Fibroblast of lung (primary cell): Measurements from ENCODE around the gene CDC42EP1. TPM values are rescaled to one million over a fixed set of nuclear protein-coding genes. Genes with fewer than 3 reads are reported as not detected.

Experiments
- DNase-seq, 2 donors: peaks; one replicate each; pipeline versions ENCODE4 v3.0.0 to v3.0.0-alpha.2; 2010; ENCODE audit warnings: low read depth in 2 of 2
- H2AFZ ChIP-seq: 2 replicates; pipeline ENCODE4 v1.5.1; 2012; ENCODE audit warnings: low read length, control low read depth, inconsistent platforms
- H3K27ac ChIP-seq: 2 replicates; pipeline ENCODE4 v1.5.1; 2011; ENCODE audit warnings: low read length, control low read depth; ENCODE audit not compliant: insufficient read depth
- H3K27me3 ChIP-seq: 2 replicates; pipeline ENCODE4 v1.5.1; 2011; ENCODE audit warnings: mild to moderate bottlenecking, low read length; ENCODE audit not compliant: control insufficient read depth, insufficient read depth
- H3K36me3 ChIP-seq: 2 replicates; pipeline ENCODE4 v1.5.1; 2011; ENCODE audit warnings: low read length; ENCODE audit not compliant: control insufficient read depth, insufficient read depth
- H3K4me1 ChIP-seq: 2 replicates; pipeline ENCODE4 v1.5.1; 2011; ENCODE audit warnings: low read length; ENCODE audit not compliant: control insufficient read depth, insufficient read depth; ENCODE audit errors: extremely low read depth
- H3K4me2 ChIP-seq: 2 replicates; pipeline ENCODE4 v1.5.1; 2011; ENCODE audit warnings: low read length, control low read depth; ENCODE audit not compliant: insufficient read depth; ENCODE audit errors: extremely low read depth
- H3K4me3 ChIP-seq, 4 experiments: fragments of 200-600 bp in 1 of 4; sonication (generic) in 1 of 4; replicated peaks in 1 of 4; 2 replicates each; pipeline ENCODE4 v1.5.1; 2011 to 2016; ENCODE audit warnings: low read length in 4 of 4, low read depth in 3 of 4, mild to moderate bottlenecking in 3 of 4, control low read depth in 2 of 4, inconsistent platforms in 1 of 4, mixed read lengths in 1 of 4; ENCODE audit not compliant: insufficient read depth in 1 of 4; ENCODE audit errors: control extremely low read depth in 1 of 4
- H3K79me2 ChIP-seq: 2 replicates; pipeline ENCODE4 v1.5.1; 2012; ENCODE audit warnings: mild to moderate bottlenecking, low read length, inconsistent platforms; ENCODE audit not compliant: control insufficient read depth, insufficient read depth
- H3K9ac ChIP-seq: 2 replicates; pipeline ENCODE4 v1.5.1; 2011; ENCODE audit warnings: mild to moderate bottlenecking, low read length, control low read depth; ENCODE audit not compliant: insufficient read depth
- H3K9me3 ChIP-seq: 2 replicates; pipeline ENCODE4 v1.5.1; 2012; ENCODE audit warnings: low read depth, low read length; ENCODE audit not compliant: control insufficient read depth, insufficient read depth
- H4K20me1 ChIP-seq: 2 replicates; pipeline ENCODE4 v1.5.1; 2011; ENCODE audit warnings: low read length; ENCODE audit not compliant: control insufficient read depth, insufficient read depth; ENCODE audit errors: extremely low read depth
- CTCF ChIP-seq, 2 donors: IDR thresholded peaks in 1 of 2; conservative IDR thresholded peaks in 1 of 2; 1 replicate in 1 of 2; 2 replicates in 1 of 2; pipeline ENCODE4 v1.5.1; 2011 to 2012; ENCODE audit warnings: low read length in 2 of 2, control low read depth in 1 of 2, inconsistent platforms in 1 of 2, low read depth in 1 of 2, mild to moderate bottlenecking in 1 of 2
- EZH2 ChIP-seq: IDR thresholded peaks from 2 replicates; pipeline ENCODE4 v1.5.1; 2012; ENCODE audit warnings: low read length, control low read depth, mild to moderate bottlenecking; ENCODE audit errors: missing control alignments
- polyA plus RNA-seq, 2 donors: library from polyadenylated mRNA; depleted of rRNA in 1 of 2; stranded (reverse) in 1 of 2; unstranded in 1 of 2; fragments of >200 nt; gene quantifications; 2 replicates each; pipeline ENCODE4 v1.2.1, GENCODE V29; 2011 to 2012; ENCODE audit warnings: missing spikeins in 1 of 2
- total RNA-seq: library from RNA; depleted of rRNA; stranded (reverse); fragments of >200 nt; gene quantifications from 2 replicates; pipeline ENCODE4 v1.2.1, GENCODE V29; 2014

The CDC42EP1 gene
- total and polyA plus RNA-seq, 2 donors (not counting 1 experiment from before 2014, with no cell fraction given): 10.4 to 17.2 TPM

- Histone ChIP-seq H3K9ac (no peak overlapping the region), H4K20me1 (no peaks in the 10 kb centered on the region), H2AFZ (no peak overlapping the region), H3K79me2 (no peaks in the 10 kb centered on the region), H3K27me3 (no peaks in the 10 kb centered on the region), H3K4me2 (no peak overlapping the region), H3K9me3 (no peaks in the 10 kb centered on the region), H3K27ac (no peak overlapping the region), H3K4me3 (no peak overlapping the region), H3K36me3 (peaks cover 13% of the 10 kb centered on the region), H3K4me1 (peaks cover 1% of the 10 kb centered on the region)
- DNase-seq: no peak
- TF ChIP-seq EZH2: no peak
- TF ChIP-seq CTCF (conservative IDR thresholded peaks at IDR 0.05 in 1 of 2, IDR thresholded peaks at IDR 0.05 in 1 of 2; ENCODE audit: low read depth in 1 of 2, low read length in 2 of 2): no peak
Observed at GRCh38 chr22:37618072-37618656, 57.9 kb downstream of the CDC42EP1 start.

GRCh38 chr22:37618674-37619073 lies 58.4 kb downstream of the CDC42EP1 start:
- peaks cover 15% of the 10 kb centered on the region for H3K36me3 ChIP-seq
- H2AFZ ChIP-seq: no peak overlapping the region
- no peak overlapping the region for H3K4me3 ChIP-seq
- no peaks in the 10 kb centered on the region for H3K27me3 ChIP-seq
- H3K9ac ChIP-seq: no peak overlapping the region
- no peaks in the 10 kb centered on the region for H4K20me1 ChIP-seq
- H3K4me1 ChIP-seq: no peaks in the 10 kb centered on the region
- no peak overlapping the region for H3K27ac ChIP-seq
- H3K9me3 ChIP-seq: no peaks in the 10 kb centered on the region
- no peak overlapping the region for H3K4me2 ChIP-seq
- DNase-seq: no peak
- no peaks in the 10 kb centered on the region for H3K79me2 ChIP-seq
- TF ChIP-seq EZH2: no peak
- TF ChIP-seq CTCF (conservative IDR thresholded peaks at IDR 0.05 in 1 of 2, IDR thresholded peaks at IDR 0.05 in 1 of 2; ENCODE audit: low read depth in 1 of 2, low read length in 2 of 2): no peak

Other genes with a start within 250 kb of the CDC42EP1 start
- gene ELFN2, start 133.0 kb upstream of the CDC42EP1 start, total RNA-seq: under 0.01 TPM in 2 replicates
- gene ELFN2, start 133.0 kb upstream of the CDC42EP1 start, polyA plus RNA-seq: 0.02 and 0.10 TPM in 2 replicates
- under 0.01 TPM in 1 of 2 replicates, not detected in the other for gene MFNG, start 74.1 kb upstream of the CDC42EP1 start, total RNA-seq
- gene MFNG, start 74.1 kb upstream of the CDC42EP1 start, polyA plus RNA-seq: 0.15 TPM in 1 of 2 replicates, not detected in the other
- 1.3 and 2.3 TPM in 2 replicates for gene CARD10, start 41.1 kb upstream of the CDC42EP1 start, total RNA-seq
- 1.6 and 2.7 TPM in 2 replicates for gene CARD10, start 41.1 kb upstream of the CDC42EP1 start, polyA plus RNA-seq
- gene LGALS2, start 19.6 kb downstream of the CDC42EP1 start, total RNA-seq: not detected in 2 replicates
- gene LGALS2, start 19.6 kb downstream of the CDC42EP1 start, polyA plus RNA-seq: 0.19 TPM in 1 of 2 replicates, not detected in the other
- 24.7 and 27.9 TPM in 2 replicates for gene GGA1, start 48.4 kb downstream of the CDC42EP1 start, total RNA-seq
- 18.0 and 23.1 TPM in 2 replicates for gene GGA1, start 48.4 kb downstream of the CDC42EP1 start, polyA plus RNA-seq
- gene SH3BP1, start 79.2 kb downstream of the CDC42EP1 start, total RNA-seq: 3.1 and 6.2 TPM in 2 replicates
- gene SH3BP1, start 79.2 kb downstream of the CDC42EP1 start, polyA plus RNA-seq: 2.9 and 5.5 TPM in 2 replicates
- gene PDXP, start 98.2 kb downstream of the CDC42EP1 start, total RNA-seq: 4.0 and 5.1 TPM in 2 replicates
- 7.9 and 14.7 TPM in 2 replicates for gene PDXP, start 98.2 kb downstream of the CDC42EP1 start, polyA plus RNA-seq
- gene LGALS1, start 115.2 kb downstream of the CDC42EP1 start, total RNA-seq: 6,362 and 11,230 TPM in 2 replicates
- gene LGALS1, start 115.2 kb downstream of the CDC42EP1 start, polyA plus RNA-seq: 5,090 and 5,801 TPM in 2 replicates
- 12.1 and 15.4 TPM in 2 replicates for gene NOL12, start 125.9 kb downstream of the CDC42EP1 start, total RNA-seq
- gene NOL12, start 125.9 kb downstream of the CDC42EP1 start, polyA plus RNA-seq: 12.8 and 26.1 TPM in 2 replicates
- gene TRIOBP, start 136.6 kb downstream of the CDC42EP1 start, total RNA-seq: 105 and 131 TPM in 2 replicates
- gene TRIOBP, start 136.6 kb downstream of the CDC42EP1 start, polyA plus RNA-seq: 32.9 and 35.4 TPM in 2 replicates
- gene GCAT, start 247.5 kb downstream of the CDC42EP1 start, total RNA-seq: 7.7 and 11.9 TPM in 2 replicates
- gene GCAT, start 247.5 kb downstream of the CDC42EP1 start, polyA plus RNA-seq: 6.6 and 11.0 TPM in 2 replicates